ENCODE data around the gene CARS1. TPM values are rescaled to one million over a fixed set of nuclear protein-coding genes. Genes with fewer than 3 reads are reported as not detected.

CARS1 gene
- total and polyA plus RNA-seq, 2 of the 4 experiments (the other 2 are of a cell fraction), result 72.7 to 78.3 TPM

GRCh38 chr11:3089236-3090061 lies 32.2 kb upstream of the CARS1 start:
- H3K4me1 ChIP-seq (ENCODE audit: control insufficient read depth, insufficient read depth, low read length), result no peaks in the 10 kb centered on the region; the same call in 1 of the 2 replicates
- in situ Hi-C loops (cut with MboI; ENCODE audit: low sequenced_read_pairs), result loop anchor here (5.0 kb wide), 1 partner anchor 47 kb away; no protein-coding TSS in a partner anchor

More at GRCh38 chr11:3089236-3090061, 32.2 kb upstream of the CARS1 start:
- Histone ChIP-seq H3K56ac (ENCODE audit: extremely low read depth, insufficient read depth, low read length) (no peak overlapping the region), H3K14ac (replicated peaks; ENCODE audit: low read depth, low read length) (no peak overlapping the region), H2AK9ac (replicated peaks; ENCODE audit: low read depth, low read length, poor library complexity) (no peak overlapping the region), H3K9ac (ENCODE audit: low read depth, low read length) (no peak overlapping the region), H3K18ac (ENCODE audit: low read depth, low read length) (no peak overlapping the region), H4K8ac (ENCODE audit: low read depth in 2 of 2, low read length in 2 of 2) (no peak overlapping the region), H2AK5ac (ENCODE audit: low read depth, low read length) (no peak overlapping the region), H4K20me1 (ENCODE audit: insufficient read depth, low read length) (peaks cover 8% of the 10 kb centered on the region), H3K27me3 (ENCODE audit: control insufficient read depth, insufficient read depth, low read length) (0 out of 2 replicates have a peak, but pooled peaks cover 1% of the 10 kb centered on the region), H3K79me1 (ENCODE audit: low read depth in 1 of 2, low read length in 2 of 2) (peaks cover 0 to 6% of the 10 kb centered on the region in 2 experiments; a peak in 1 of 4 replicates), H3K4ac (ENCODE audit: low read depth, low read length) (no peak overlapping the region), H3K23ac (ENCODE audit: low read depth, low read length) (no peak overlapping the region), H2AFZ (replicated peaks; ENCODE audit: low read length, poor library complexity) (no peak overlapping the region), H2BK15ac (ENCODE audit: low read depth, low read length) (no peak overlapping the region), H2BK5ac (ENCODE audit: low read depth, low read length, poor library complexity, severe bottlenecking) (no peak overlapping the region), H3K9me3 (ENCODE audit: control insufficient read depth, insufficient read depth, low read length) (no peaks in the 10 kb centered on the region), H3K9me1 (ENCODE audit: insufficient read depth, low read length) (no peaks in the 10 kb centered on the region), H3K36me3 (ENCODE audit: control insufficient read depth, insufficient read depth, low read length) (peaks cover 40% of the 10 kb centered on the region; the same call in 1 of the 2 replicates), H4K91ac (ENCODE audit: insufficient read depth, low read depth, low read length) (no peak overlapping the region), H3K27ac (ENCODE audit: insufficient read depth, low read length) (no peak overlapping the region), H3K4me2 (ENCODE audit: low read depth, low read length) (no peak overlapping the region), H3K4me3 (ENCODE audit: insufficient read depth, low read depth, low read length) (no peak overlapping the region), H4K5ac (ENCODE audit: low read depth, low read length) (no peak overlapping the region), H2BK120ac (ENCODE audit: low read depth, low read length) (no peak overlapping the region), H2BK20ac (ENCODE audit: low read depth, low read length) (no peak overlapping the region)
- dilution Hi-C loops (cut with HindIII; ENCODE audit: low sequenced_read_pairs, unreplicated experiment), result no loop called here
- CTCF ChIA-PET, result interaction anchor here (0.6 kb wide), 1 partner anchor 24 kb away, joined by 3 read pairs; no protein-coding TSS in a partner anchor
- no peak for DNase-seq
- intact Hi-C loops (cut with micrococcal nuclease), result loop anchor here (5.0 kb wide), 1 partner anchor 52 kb away; no protein-coding TSS in a partner anchor
- POLR2A ChIA-PET (ENCODE audit: unreplicated experiment), result interaction anchor here (0.7 kb wide), 1 partner anchor 15 kb away, joined by 3 read pairs; no protein-coding TSS in a partner anchor
- BruUV-seq (replicated peaks), result no TSS peak
- no peak for ATAC-seq (ENCODE audit: low read depth)
- WGBS, 2 experiments (ENCODE audit: extremely low coverage in 2 of 2, insufficient read length in 1 of 2), result 94% methylated on average over 13 of the region's 25 CpGs; no CpG with 5 or more reads in 1 of the 2 experiments
- TF ChIP-seq RCOR1 (IDR thresholded peaks at IDR 0.05; ENCODE audit: insufficient replicate concordance, low read length) (no peak), CHD1 (IDR thresholded peaks at IDR 0.05; ENCODE audit: low read depth, low read length) (no peak), SMC3 (IDR thresholded peaks at IDR 0.05; ENCODE audit: low read depth, low read length) (no peak), USF2 (IDR thresholded peaks at IDR 0.05; ENCODE audit: low read depth, low read length) (no peak)

All from IMR-90 (cell line).